Measurements from ENCODE around the gene NBPF1.
"Not testable (repeated sequence)": the region's sequence is repeated elsewhere in the genome, so short reads cannot be mapped to it uniquely, and the experiment has no call there.

NBPF1 gene

DNA sequence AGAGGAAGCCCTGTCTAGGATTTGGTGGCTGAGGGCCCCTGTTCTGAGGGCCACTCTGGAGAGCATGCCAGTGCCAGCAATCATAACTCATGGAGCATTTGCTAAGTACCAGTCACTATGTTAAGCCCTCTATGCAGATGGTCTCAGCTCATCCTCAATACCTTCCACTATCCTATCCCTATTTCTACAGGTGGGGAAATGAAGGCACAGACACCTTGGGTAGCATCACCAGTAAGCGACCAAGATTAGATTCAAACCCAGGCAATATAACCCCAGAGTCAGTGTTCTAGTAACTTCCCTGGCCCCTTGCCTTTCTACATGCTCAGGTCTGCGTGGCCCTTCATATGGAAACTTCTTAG, 7.9 kb upstream of the NBPF1 start:
- H3K4me3 ChIP-seq (ENCODE audit: low read length) = no peak overlapping the region
- TF ChIP-seq, protein P1, sequence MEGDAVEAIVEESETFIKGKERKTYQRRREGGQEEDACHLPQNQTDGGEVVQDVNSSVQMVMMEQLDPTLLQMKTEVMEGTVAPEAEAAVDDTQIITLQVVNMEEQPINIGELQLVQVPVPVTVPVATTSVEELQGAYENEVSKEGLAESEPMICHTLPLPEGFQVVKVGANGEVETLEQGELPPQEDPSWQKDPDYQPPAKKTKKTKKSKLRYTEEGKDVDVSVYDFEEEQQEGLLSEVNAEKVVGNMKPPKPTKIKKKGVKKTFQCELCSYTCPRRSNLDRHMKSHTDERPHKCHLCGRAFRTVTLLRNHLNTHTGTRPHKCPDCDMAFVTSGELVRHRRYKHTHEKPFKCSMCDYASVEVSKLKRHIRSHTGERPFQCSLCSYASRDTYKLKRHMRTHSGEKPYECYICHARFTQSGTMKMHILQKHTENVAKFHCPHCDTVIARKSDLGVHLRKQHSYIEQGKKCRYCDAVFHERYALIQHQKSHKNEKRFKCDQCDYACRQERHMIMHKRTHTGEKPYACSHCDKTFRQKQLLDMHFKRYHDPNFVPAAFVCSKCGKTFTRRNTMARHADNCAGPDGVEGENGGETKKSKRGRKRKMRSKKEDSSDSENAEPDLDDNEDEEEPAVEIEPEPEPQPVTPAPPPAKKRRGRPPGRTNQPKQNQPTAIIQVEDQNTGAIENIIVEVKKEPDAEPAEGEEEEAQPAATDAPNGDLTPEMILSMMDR (IDR thresholded peaks at IDR 0.05; ENCODE audit: insufficient read depth, low read depth, low read length, missing control alignments) = no peak
- DNase-seq (ENCODE audit: low read depth) = no peak

DNA sequence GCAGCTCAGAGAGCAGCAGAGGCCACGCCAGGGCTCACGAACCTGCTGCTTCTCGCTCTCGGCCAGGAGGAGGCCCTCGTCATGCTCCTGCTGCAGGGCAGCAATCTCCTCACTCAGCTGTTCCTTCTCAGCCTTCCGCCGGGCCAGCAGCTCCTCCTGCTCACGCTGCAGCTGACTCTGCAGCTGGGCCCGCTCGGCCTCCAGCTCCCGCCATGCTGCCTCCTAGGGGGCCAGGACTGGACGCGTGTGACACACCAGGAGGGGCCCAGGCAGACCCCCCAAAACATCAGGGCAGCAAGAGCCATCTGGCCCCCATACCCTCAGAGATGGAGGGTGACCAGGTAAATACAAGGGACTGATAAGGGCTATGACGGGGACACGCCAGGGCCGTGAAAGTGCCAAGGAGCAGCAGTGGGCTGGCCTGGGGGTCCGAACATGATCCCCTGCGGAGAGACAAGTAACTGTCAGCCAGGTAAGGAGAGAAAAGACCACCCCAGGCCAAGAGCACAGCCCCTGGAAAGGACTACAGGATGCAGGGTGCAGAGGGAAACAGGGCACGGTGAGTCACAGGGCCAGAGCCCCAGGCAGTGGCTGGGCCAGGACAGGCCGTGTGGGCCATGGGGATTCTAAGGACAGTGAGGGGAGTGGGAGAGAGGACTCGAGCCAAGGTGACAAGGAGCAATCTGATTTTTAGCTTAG, 6.6 kb upstream of the NBPF1 start:
- not testable (repeated sequence) for DNase-seq (ENCODE audit: low read depth); H3K4me3 ChIP-seq (ENCODE audit: low read length)

DNA sequence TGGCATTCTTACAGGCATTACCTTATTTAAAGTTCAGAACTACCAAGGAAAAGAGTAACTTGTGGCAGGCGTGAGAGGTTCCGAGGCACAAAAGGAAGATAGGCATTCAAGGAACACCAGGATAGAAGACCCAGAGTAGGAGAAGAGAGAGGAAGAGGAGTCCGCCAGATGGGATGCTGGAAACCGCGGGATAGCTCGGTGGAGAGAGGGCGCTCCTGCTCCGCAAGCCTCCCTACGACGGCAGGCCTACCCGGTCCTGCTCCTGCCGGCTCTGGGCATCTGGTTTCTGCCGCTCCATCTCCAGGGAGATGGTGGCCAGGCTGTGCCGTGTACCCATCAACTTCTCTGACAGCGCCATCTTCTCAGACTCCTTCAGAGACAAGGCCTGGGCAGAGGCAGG, 5.4 kb upstream of the NBPF1 start:
- TF ChIP-seq, protein P1 (IDR thresholded peaks at IDR 0.05; ENCODE audit: insufficient read depth, low read depth, low read length, missing control alignments) = no peak
- no peak for DNase-seq (ENCODE audit: low read depth)
- H3K4me3 ChIP-seq (ENCODE audit: low read length) = no peak overlapping the region

DNA sequence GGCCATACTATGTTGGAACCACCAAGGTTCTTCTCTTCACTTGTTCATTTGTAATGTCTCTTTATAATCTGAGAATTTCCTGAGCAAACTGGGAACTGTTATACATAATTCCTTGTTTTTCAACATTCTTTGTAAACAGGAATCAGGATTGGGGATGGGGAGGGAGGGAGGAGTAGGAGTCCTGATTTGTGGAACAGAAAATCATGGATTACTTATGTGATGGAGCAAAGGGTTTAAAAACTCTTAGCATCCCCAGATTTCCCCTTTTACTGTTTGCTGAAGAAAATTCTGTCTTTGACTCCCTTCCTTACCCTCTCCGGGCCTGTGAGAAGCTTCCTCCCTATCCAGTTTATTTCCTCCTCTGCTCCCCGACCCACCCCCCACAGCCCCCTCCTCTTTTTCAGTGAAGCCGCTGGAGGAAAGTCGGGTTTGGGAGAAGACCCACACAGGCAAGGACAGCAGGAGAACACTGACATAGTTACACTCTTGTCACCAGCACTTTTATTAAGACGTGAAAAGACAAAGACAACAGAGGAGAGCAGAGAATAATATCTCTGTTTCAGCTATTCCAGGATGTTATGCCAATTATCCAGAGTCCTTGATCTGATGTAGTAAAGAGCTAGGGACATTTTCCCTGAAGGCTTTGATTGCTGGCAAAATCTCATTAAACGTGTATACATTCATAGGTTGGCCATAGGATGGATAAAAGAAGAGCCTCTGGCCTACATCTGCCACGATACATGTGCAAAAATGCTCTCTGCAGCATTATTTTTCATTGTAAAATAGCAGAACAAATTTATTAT, 4.6 kb upstream of the NBPF1 start:
- no peak for DNase-seq (ENCODE audit: low read depth)
- H3K4me3 ChIP-seq (ENCODE audit: low read length) = no peak overlapping the region

DNA sequence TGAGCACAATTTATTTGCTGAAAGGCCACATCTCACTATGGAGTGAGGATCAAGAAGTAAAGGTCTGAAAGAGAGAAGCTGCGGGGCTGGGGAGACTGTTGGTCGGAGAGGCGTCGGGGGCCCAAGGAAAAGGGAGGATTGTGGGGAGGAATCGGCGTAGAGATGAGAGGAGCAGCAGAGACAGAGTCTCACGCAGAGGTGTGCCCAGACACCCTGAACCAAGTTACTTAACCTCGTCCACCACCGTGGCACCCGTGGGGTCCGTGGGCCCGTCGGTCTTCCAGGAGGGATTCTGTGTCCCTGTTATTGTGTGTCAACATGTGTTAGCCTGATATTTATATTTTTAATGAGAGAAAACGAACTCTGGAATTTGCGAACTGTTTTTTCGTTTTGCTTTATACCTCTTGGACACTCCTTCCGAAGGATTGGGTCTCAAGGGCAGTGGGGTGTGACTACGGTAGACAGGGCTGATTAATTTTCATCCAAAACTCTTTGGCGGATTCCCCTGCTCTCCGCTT, 3.8 kb upstream of the NBPF1 start:
- DNase-seq (ENCODE audit: low read depth) = no peak
- TF ChIP-seq, protein P1 (IDR thresholded peaks at IDR 0.05; ENCODE audit: insufficient read depth, low read depth, low read length, missing control alignments) = no peak
- H3K4me3 ChIP-seq (ENCODE audit: low read length) = no peak overlapping the region

More for the DNA sequence above, 4.6 kb upstream of the NBPF1 start:
- TF ChIP-seq, protein P1 (IDR thresholded peaks at IDR 0.05; ENCODE audit: insufficient read depth, low read depth, low read length, missing control alignments) = no peak

DNA sequence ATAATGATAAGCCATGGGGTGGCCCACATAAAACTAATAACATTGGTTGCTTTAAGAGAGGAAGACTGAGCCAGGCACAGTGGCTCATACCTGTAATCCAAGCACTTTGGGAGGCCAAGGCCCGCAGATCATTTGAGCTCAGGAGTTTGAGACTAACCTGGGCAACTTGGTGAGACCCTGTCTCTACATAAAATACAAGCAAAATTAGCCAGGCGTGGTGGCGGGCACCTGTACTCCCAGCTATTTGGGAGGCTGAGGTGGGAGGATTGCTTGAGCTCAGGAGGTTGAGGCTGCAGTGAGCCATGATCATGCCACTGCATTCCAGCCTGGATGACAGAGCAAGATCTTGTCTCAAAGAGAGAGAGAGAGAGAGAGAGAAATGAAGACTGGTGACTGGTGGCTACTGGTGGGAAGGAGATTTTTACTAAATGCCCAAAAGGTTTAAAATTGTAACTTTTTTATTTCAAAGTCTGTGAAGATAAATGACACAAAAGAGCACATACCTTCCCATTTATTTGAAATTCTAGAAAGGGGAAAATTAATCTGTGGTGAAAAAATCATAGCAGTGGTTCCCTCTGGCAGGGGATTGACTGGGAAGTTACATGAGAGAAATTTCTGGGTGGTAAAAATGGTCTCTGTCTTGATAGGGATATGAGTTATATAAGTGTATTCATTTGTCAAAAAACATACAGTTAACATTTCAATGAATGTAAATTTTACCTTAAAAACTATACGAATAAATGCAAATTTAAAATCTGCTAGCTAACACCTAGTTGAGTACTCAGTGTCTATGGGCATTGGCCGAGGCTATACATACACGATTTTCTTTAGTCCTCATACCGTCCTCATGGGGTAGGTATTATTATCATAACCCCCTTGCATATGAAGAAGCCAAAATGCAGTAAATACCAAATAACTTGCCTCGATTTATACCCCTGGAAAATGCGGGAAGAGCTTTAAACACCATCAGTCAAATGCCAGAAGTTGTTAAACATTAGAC, 2.2 kb upstream of the NBPF1 start:
- no peak for DNase-seq (ENCODE audit: low read depth)
- TF ChIP-seq, protein P1 (IDR thresholded peaks at IDR 0.05; ENCODE audit: insufficient read depth, low read depth, low read length, missing control alignments) = no peak
- H3K4me3 ChIP-seq (ENCODE audit: low read length) = no peak overlapping the region

Measured in epithelial cell of esophagus (primary cell).